ENCODE results near the gene RAVER1.
"Not testable (repeated sequence)": the region's sequence is repeated elsewhere in the genome, so short reads cannot be mapped to it uniquely, and the experiment has no call there.

Gene RAVER1

DNA sequence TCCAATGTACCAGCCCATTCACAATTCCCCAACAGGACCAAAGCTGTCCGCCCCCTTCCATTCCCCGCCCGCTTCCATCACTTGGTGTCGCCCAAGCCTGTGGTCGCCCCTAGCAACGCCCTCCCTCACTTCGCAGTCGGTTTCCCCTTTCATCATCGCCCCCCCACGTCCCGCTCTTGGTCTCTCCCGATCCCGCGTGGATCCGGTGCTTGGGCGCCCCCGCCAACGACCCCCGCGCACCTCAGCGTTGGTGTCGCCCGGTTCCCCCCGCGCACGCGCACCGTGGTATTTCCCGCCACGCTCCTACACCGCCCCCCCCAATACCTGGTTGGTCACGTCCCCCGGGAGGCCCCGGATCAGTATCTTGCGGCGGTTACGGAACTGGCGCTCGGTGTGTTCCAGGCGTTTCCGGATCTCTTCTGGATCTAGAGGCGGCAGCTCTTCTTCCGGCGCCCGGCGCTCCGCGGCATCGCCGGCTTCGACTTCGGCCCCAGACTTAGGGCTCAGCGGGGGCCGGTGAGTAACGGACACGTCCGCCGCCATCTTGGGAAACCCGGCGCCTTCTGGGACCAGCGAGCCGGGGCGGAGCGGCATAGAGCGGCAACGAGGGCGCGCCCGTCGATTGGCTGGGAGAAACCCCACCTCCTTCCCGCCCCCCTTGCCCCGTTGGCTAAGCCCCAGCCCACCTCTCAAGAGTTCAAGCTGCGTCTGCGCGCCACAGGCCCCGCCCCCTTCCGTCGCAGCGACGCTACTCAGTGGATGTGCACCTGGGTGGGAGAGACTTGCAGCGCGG is at the start of gene RAVER1:
RAVER1 (minus strand) TSS at position 565 of the 793 bp plus-strand sequence; CDS start at position 543, 22 bp downstream.
- peak within 1 kb of the TSS; percentile 89 for H3K4me3 ChIP-seq (ENCODE audit: low read length)
- peak; percentile 85 for DNase-seq (ENCODE audit: low read depth)
- TF ChIP-seq, protein P1, sequence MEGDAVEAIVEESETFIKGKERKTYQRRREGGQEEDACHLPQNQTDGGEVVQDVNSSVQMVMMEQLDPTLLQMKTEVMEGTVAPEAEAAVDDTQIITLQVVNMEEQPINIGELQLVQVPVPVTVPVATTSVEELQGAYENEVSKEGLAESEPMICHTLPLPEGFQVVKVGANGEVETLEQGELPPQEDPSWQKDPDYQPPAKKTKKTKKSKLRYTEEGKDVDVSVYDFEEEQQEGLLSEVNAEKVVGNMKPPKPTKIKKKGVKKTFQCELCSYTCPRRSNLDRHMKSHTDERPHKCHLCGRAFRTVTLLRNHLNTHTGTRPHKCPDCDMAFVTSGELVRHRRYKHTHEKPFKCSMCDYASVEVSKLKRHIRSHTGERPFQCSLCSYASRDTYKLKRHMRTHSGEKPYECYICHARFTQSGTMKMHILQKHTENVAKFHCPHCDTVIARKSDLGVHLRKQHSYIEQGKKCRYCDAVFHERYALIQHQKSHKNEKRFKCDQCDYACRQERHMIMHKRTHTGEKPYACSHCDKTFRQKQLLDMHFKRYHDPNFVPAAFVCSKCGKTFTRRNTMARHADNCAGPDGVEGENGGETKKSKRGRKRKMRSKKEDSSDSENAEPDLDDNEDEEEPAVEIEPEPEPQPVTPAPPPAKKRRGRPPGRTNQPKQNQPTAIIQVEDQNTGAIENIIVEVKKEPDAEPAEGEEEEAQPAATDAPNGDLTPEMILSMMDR (conservative IDR thresholded peaks at IDR 0.05; ENCODE audit: low read depth, low read length) = no peak

GRCh38 chr19:10383223-10383499 is 49.8 kb upstream of the RAVER1 start:
- not testable (repeated sequence) for H3K4me3 ChIP-seq (ENCODE audit: low read length); DNase-seq (ENCODE audit: low read depth)

- TF ChIP-seq, protein P1 (conservative IDR thresholded peaks at IDR 0.05; ENCODE audit: low read depth, low read length) = no peak
- peak within 1 kb of the TSS; percentile 97 for H3K4me3 ChIP-seq (ENCODE audit: low read length)
- DNase-seq (ENCODE audit: low read depth) = peak; percentile 92
These were observed 47.2 kb upstream of the RAVER1 start, which contains the start of gene TYK2 for GRCh38 chr19:10380313-10381102. Gene TYK2, minus strand, starts transcription at chr19:10380572. Its CDS starts 2,166 bp downstream, at chr19:10378406.

DNA sequence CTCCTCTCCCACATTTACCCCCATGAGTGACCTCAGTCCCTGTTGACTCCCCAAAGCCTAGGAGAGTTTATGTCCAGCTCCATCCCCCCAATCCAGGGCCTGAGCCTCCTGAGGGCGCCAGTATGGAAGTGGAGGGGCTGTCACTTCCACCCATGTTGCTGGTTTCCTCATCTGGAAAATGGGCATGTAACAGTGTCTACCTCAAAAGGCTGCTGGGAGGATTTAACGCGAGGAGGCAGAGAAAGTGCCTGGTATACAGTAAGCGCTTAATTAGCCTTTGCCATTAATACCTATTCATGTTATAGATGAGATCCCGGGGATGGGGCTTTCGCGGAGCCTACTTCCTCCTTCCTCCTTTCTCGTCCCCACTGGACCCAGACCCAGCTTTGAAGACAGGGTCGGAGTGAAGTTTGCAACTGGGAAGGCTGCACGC is 46.6 kb upstream of the RAVER1 start:
- TF ChIP-seq, protein P1 (conservative IDR thresholded peaks at IDR 0.05; ENCODE audit: low read depth, low read length) = no peak
- H3K4me3 ChIP-seq (ENCODE audit: low read length) = peak overlapping the region; percentile 97
- no peak for DNase-seq (ENCODE audit: low read depth)

GRCh38 chr19:10378124-10378523 is 44.8 kb upstream of the RAVER1 start:
- TF ChIP-seq, protein P1 (conservative IDR thresholded peaks at IDR 0.05; ENCODE audit: low read depth, low read length) = no peak
- no peak overlapping the region for H3K4me3 ChIP-seq (ENCODE audit: low read length)
- DNase-seq (ENCODE audit: low read depth) = no peak

- not testable (repeated sequence) for DNase-seq (ENCODE audit: low read depth); H3K4me3 ChIP-seq (ENCODE audit: low read length)
These were observed 43.9 kb upstream of the RAVER1 start for GRCh38 chr19:10377140-10377640.

- DNase-seq (ENCODE audit: low read depth) = no peak
- H3K4me3 ChIP-seq (ENCODE audit: low read length) = no peak overlapping the region
- TF ChIP-seq, protein P1 (conservative IDR thresholded peaks at IDR 0.05; ENCODE audit: low read depth, low read length) = no peak
These were observed 41.6 kb upstream of the RAVER1 start for GRCh38 chr19:10374931-10375330.

GRCh38 chr19:10372690-10373089 is 39.4 kb upstream of the RAVER1 start:
- DNase-seq (ENCODE audit: low read depth) = no peak
- H3K4me3 ChIP-seq (ENCODE audit: low read length) = no peak overlapping the region
- TF ChIP-seq, protein P1 (conservative IDR thresholded peaks at IDR 0.05; ENCODE audit: low read depth, low read length) = no peak

Measured in retinal pigment epithelial cell (primary cell).